IMR-90 (cell line): ENCODE data around the gene NAIF1. TPM values are rescaled to one million over a fixed set of nuclear protein-coding genes. Genes with fewer than 3 reads are reported as not detected.

Experiments used
- ATAC-seq: fragments of 200-7000 bp; cut with Tn5 transposase; 2 replicates; pipeline ENCODE4 v1.9.1; 2020; ENCODE audit warnings: low read depth, mild to moderate bottlenecking, moderate library complexity
- BruUV-seq: library from RNA; stranded (reverse); fragments of 400-500 nt; replicated peaks from 2 replicates; lab custom pipeline; 2021; lab: Mats Ljungman, UMichigan
- CTCF ChIA-PET: fragments of 300-600 bp; formaldehyde crosslinking; extraction: SDS; loops from one replicate; lab custom pipeline; 2021; ENCODE audit warnings: antibody characterized with exemption; lab: Yijun Ruan, JAX
- POLR2A ChIA-PET: fragments of 300-600 bp; sonication (Branson Sonifier 250); formaldehyde crosslinking; loops from one replicate; lab custom pipeline; 2022; ENCODE audit warnings: antibody characterized with exemption; ENCODE audit not compliant: unreplicated experiment; lab: Charles Lee
- DNase-seq: peaks from one replicate; pipeline ENCODE4 v3.0.0; 2013
- H2AFZ ChIP-seq: replicated peaks from 2 replicates; pipeline ENCODE3; 2013; ENCODE audit warnings: low read length, mild to moderate bottlenecking; ENCODE audit not compliant: poor library complexity
- H2AK5ac ChIP-seq: 2 replicates; pipeline ENCODE4 v1.6.1; 2013; ENCODE audit warnings: low read depth, low read length, inconsistent platforms
- H2AK9ac ChIP-seq: replicated peaks from 2 replicates; pipeline ENCODE3; 2013; ENCODE audit warnings: mild to moderate bottlenecking, low read depth, low read length, moderate library complexity; ENCODE audit not compliant: poor library complexity
- H2BK120ac ChIP-seq: 2 replicates; pipeline ENCODE4 v1.6.1; 2013; ENCODE audit warnings: low read depth, low read length, inconsistent platforms
- H2BK15ac ChIP-seq: 3 replicates; pipeline ENCODE4 v1.6.1; 2013; ENCODE audit warnings: low read depth, low read length, inconsistent platforms
- H2BK20ac ChIP-seq: 2 replicates; pipeline ENCODE4 v1.6.1; 2013; ENCODE audit warnings: low read depth, mild to moderate bottlenecking, inconsistent platforms, low read length, moderate library complexity
- H2BK5ac ChIP-seq: 2 replicates; pipeline ENCODE4 v1.6.1; 2013; ENCODE audit warnings: mild to moderate bottlenecking, low read depth, low read length, inconsistent platforms; ENCODE audit not compliant: poor library complexity, severe bottlenecking
- H3K14ac ChIP-seq: replicated peaks from 2 replicates; pipeline ENCODE4 v1.6.1; 2013; ENCODE audit warnings: low read depth, low read length, inconsistent platforms
- H3K18ac ChIP-seq: 2 replicates; pipeline ENCODE4 v1.6.1; 2013; ENCODE audit warnings: low read depth, low read length, control low read depth
- H3K23ac ChIP-seq: 2 replicates; pipeline ENCODE4 v1.6.1; 2013; ENCODE audit warnings: low read depth, low read length, inconsistent platforms
- H3K27ac ChIP-seq: 2 replicates; pipeline ENCODE4 v1.5.1; 2013; ENCODE audit warnings: mild to moderate bottlenecking, control low read depth, low read length; ENCODE audit not compliant: insufficient read depth
- H3K27me3 ChIP-seq: 2 replicates; pipeline ENCODE4 v1.6.1; 2013; ENCODE audit warnings: low read length; ENCODE audit not compliant: control insufficient read depth, insufficient read depth
- H3K36me3 ChIP-seq: 2 replicates; pipeline ENCODE4 v1.6.1; 2013; ENCODE audit warnings: low read length, mixed read lengths; ENCODE audit not compliant: control insufficient read depth, insufficient read depth
- H3K4ac ChIP-seq: 2 replicates; pipeline ENCODE4 v1.6.1; 2013; ENCODE audit warnings: low read depth, low read length, inconsistent platforms
- H3K4me1 ChIP-seq: 2 replicates; pipeline ENCODE4 v1.6.1; 2013; ENCODE audit warnings: low read length, mixed read lengths; ENCODE audit not compliant: control insufficient read depth, insufficient read depth
- H3K4me2 ChIP-seq: 2 replicates; pipeline ENCODE4 v1.6.1; 2013; ENCODE audit warnings: low read depth, mild to moderate bottlenecking, control low read depth, low read length, moderate library complexity
- H3K4me3 ChIP-seq: 2 replicates; pipeline ENCODE4 v1.5.1; 2013; ENCODE audit warnings: low read depth, mild to moderate bottlenecking, control low read depth, low read length, moderate library complexity; ENCODE audit not compliant: insufficient read depth
- H3K56ac ChIP-seq: 2 replicates; pipeline ENCODE4 v1.6.1; 2013; ENCODE audit warnings: low read length, inconsistent platforms; ENCODE audit not compliant: insufficient read depth; ENCODE audit errors: extremely low read depth
- H3K79me1 ChIP-seq, 2 experiments: 2 replicates each; pipeline ENCODE4 v1.6.1; 2013; ENCODE audit warnings: low read length in 2 of 2, inconsistent platforms in 1 of 2, low read depth in 1 of 2
- H3K9ac ChIP-seq: 2 replicates; pipeline ENCODE4 v1.6.1; 2013; ENCODE audit warnings: low read depth, low read length, control low read depth
- H3K9me1 ChIP-seq: 2 replicates; pipeline ENCODE4 v1.6.1; 2013; ENCODE audit warnings: low read length, inconsistent platforms; ENCODE audit not compliant: insufficient read depth
- H3K9me3 ChIP-seq: 2 replicates; pipeline ENCODE4 v1.6.1; 2013; ENCODE audit warnings: low read length; ENCODE audit not compliant: control insufficient read depth, insufficient read depth
- H4K20me1 ChIP-seq: 2 replicates; pipeline ENCODE4 v1.6.1; 2013; ENCODE audit warnings: low read length, inconsistent platforms; ENCODE audit not compliant: insufficient read depth
- H4K5ac ChIP-seq: 2 replicates; pipeline ENCODE4 v1.6.1; 2013; ENCODE audit warnings: mild to moderate bottlenecking, low read depth, low read length, control low read depth
- H4K8ac ChIP-seq, 2 experiments: 2 replicates each; pipeline ENCODE4 v1.6.1; 2013; ENCODE audit warnings: low read depth in 2 of 2, low read length in 2 of 2, control low read depth in 1 of 2, inconsistent platforms in 1 of 2
- H4K91ac ChIP-seq: 2 replicates; pipeline ENCODE4 v1.6.1; 2013; ENCODE audit warnings: low read depth, low read length, inconsistent platforms; ENCODE audit not compliant: insufficient read depth
- BHLHE40 ChIP-seq: fragments of 150-350 bp; IDR thresholded peaks from 2 replicates; pipeline ENCODE4 v1.6.1; 2016; ENCODE audit warnings: mild to moderate bottlenecking, low read depth, low read length
- CHD1 ChIP-seq: IDR thresholded peaks from 2 replicates; pipeline ENCODE4 v1.6.1; 2012; ENCODE audit warnings: low read depth, low read length, improper control_type of control experiment
- FOS ChIP-seq: fragments of 150-350 bp; IDR thresholded peaks from 2 replicates; pipeline ENCODE4 v1.6.1; 2016; ENCODE audit warnings: low read depth, low read length
- RAD21 ChIP-seq: IDR thresholded peaks from 2 replicates; pipeline ENCODE4 v1.6.1; 2012; ENCODE audit warnings: low read length, improper control_type of control experiment
- WGBS, 2 experiments: methylation state at CpG; one replicate each; pipeline versions ENCODE4 v1.1.5 to v1.1.7; 2013; ENCODE audit warnings: missing lambda C conversion rate in 2 of 2; ENCODE audit not compliant: insufficient read length in 1 of 2; ENCODE audit errors: extremely low coverage in 2 of 2; 5-methylcytosine and 5-hydroxymethylcytosine counted together
- dilution Hi-C: fragments of 300-500 bp; cut with HindIII; formaldehyde crosslinking; loops from one replicate; pipeline ENCODE4 v1.14.3; 2018; ENCODE audit warnings: low sequenced_read_pairs; ENCODE audit not compliant: unreplicated experiment
- in situ Hi-C: fragments of 300-500 bp; cut with MboI; formaldehyde crosslinking; loops from 3 replicates; pipeline ENCODE4 v1.14.3; 2019; ENCODE audit warnings: low sequenced_read_pairs, inconsistent platforms, mixed read lengths
- intact Hi-C: fragments of 100-400 bp; cut with micrococcal nuclease; formaldehyde crosslinking; loops from 2 replicates; pipeline ENCODE4 v1.10.0; 2022
- polyA plus RNA-seq, 3 experiments: library from polyadenylated mRNA; depleted of rRNA; stranded (reverse); fragments of >200 nt; gene quantifications; 2 replicates each; pipeline ENCODE4 v1.2.3, GENCODE V29; 2012; ENCODE audit warnings: low replicate concordance in 1 of 3
- total RNA-seq: library from RNA; depleted of rRNA; stranded (reverse); fragments of >200 nt; gene quantifications from 2 replicates; pipeline ENCODE4 v1.2.3, GENCODE V29; 2012
- TF ChIP-seq, protein P1 (sequence below): fragments of 150-350 bp; IDR thresholded peaks from 2 replicates; pipeline ENCODE4 v1.6.1; 2017; ENCODE audit warnings: mild to moderate bottlenecking, antibody characterized with exemption, low read length, low read depth

NAIF1 gene
- total and polyA plus RNA-seq, 2 of the 4 experiments (the other 2 are of a cell fraction) = 9.7 to 10.1 TPM

DNA sequence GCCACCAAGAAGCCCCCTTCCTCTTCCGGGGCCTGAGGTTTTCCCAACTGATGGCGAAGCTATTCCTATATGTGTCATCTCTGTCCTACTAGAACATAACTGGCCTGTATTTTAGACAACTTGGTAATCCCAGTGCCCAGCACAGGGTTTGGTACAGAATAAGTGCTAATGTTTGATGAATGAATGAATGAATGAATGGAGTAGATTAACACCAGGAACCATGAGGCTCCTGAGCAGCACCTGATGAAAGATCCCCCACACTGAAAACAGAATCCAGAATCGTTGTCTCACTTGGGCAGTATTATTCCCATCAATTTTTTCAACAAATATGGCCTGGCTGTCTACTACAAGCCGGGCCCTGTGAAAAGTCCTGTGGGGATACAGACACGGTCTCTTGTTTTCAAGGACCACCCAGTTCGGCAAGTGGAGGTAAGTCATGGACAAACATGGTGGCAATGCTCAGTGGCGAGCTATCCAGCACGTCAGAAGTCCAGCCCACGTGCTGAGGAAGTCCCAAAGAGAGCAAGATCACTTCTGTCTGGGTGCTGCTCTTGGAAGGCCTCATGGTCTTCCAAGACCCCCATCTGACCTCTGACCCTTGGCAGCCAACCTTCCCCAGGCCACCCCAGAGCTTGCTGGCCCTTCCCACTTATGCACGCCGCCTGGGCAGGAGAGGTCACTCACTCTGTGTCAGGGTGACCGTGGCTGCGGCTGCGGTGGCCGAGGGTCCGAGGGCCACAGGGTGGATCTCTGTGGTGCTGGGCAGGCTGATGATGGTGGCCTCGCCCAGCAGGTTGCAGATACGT lies 1.0 kb downstream of the NAIF1 start (continued):
- TF ChIP-seq FOS = no peak
- TF ChIP-seq CHD1 = no peak

DNA sequence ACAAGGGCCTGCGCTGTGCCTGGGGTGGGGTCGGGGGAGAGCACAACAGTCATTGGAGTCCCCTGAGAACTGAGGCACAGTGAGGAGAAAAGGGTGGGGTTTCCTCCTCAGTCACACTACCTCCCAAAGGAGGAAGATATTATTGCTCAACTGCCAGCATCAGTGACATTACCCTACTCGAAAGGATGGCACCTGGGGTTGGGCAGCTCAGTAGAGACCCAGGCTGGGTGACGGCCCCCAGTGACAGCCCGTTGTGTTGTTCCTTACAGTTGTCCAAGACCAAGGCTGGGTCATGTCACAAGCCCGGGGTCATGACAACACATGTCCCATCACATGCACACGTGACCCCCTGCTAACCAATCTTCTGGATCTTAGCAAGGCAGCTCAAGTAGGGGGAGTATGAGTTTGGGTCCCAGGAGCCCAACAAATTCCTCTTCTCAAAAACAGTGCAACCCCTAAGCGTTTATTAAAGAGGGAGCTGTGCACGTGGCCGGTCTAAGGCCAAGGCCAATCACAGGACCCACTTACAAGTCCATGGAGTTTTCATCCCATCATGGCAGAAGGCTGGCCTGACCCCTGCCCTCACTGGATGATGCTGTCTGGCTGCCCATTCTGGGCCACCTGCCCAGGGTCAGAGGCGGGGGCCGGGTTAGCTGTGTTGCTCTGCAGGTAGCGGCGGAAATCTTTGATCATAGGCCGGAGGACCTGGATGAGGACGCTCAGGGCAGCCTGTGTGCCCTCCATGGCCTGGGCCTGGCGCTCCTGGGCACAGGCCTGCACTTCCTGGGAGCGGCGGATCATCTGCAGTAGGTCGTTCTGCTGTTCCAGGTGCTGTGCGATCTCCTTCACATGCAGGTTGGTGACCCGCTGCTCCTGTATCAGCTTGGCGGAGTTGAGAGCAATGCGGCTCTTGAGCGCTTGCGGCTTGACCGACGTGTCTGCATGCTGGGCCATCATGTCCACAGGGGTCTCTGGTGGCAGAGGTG lies 4.0 kb downstream of the NAIF1 start:
- Histone ChIP-seq H2AK9ac (peak overlapping the region; percentile 42), H3K4me1 (peaks cover 10% of the 10 kb centered on the region), H3K14ac (no peak overlapping the region), H3K79me1 (peaks cover 17 to 25% of the 10 kb centered on the region in 2 experiments), H2BK15ac (no peak overlapping the region), H3K18ac (no peak overlapping the region), H3K27ac (no peak overlapping the region), H2AFZ (peak overlapping the region; percentile 32), H2BK120ac (no peak overlapping the region), H3K4me3 (no peak overlapping the region), H3K56ac (no peak overlapping the region), H4K20me1 (no peaks in the 10 kb centered on the region), H2AK5ac (no peak overlapping the region), H3K27me3 (no peaks in the 10 kb centered on the region), H3K23ac (no peak overlapping the region), H2BK20ac (no peak overlapping the region), H3K4ac (no peak overlapping the region), H3K9me1 (peaks cover 14% of the 10 kb centered on the region), H4K91ac (no peak overlapping the region), H4K5ac (no peak overlapping the region), H3K4me2 (no peak overlapping the region), H3K9me3 (no peaks in the 10 kb centered on the region), H2BK5ac (no peak overlapping the region), H3K36me3 (peaks cover 15% of the 10 kb centered on the region; the same call in 1 of the 2 replicates), H4K8ac (no peak overlapping the region), H3K9ac (no peak overlapping the region)
- ChIA-PET CTCF (no interaction called here), POLR2A (no interaction called here)
- no TSS peak for BruUV-seq
- 99% methylated on average over 9 of the region's 28 CpGs; no CpG with 5 or more reads in 1 of the 2 experiments for whole genome bisulfite sequencing, 2 experiments
- ATAC-seq = no peak
- DNase-seq = no peak
- dilution Hi-C loops (no loop called here), in situ Hi-C loops (no loop called here), intact Hi-C loops (no loop called here)
- no peak for TF ChIP-seq BHLHE40
- TF ChIP-seq RAD21 = no peak
- no peak for TF ChIP-seq FOS
- TF ChIP-seq, protein P1, sequence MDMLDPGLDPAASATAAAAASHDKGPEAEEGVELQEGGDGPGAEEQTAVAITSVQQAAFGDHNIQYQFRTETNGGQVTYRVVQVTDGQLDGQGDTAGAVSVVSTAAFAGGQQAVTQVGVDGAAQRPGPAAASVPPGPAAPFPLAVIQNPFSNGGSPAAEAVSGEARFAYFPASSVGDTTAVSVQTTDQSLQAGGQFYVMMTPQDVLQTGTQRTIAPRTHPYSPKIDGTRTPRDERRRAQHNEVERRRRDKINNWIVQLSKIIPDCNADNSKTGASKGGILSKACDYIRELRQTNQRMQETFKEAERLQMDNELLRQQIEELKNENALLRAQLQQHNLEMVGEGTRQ = no peak
